NCI-H345 (cell line): ENCODE data around the gene KCTD20.

Experiments
- DNase-seq: peaks from one replicate; lab custom pipeline; 2025; lab: John Stamatoyannopoulos, UW

KCTD20 gene

DNA sequence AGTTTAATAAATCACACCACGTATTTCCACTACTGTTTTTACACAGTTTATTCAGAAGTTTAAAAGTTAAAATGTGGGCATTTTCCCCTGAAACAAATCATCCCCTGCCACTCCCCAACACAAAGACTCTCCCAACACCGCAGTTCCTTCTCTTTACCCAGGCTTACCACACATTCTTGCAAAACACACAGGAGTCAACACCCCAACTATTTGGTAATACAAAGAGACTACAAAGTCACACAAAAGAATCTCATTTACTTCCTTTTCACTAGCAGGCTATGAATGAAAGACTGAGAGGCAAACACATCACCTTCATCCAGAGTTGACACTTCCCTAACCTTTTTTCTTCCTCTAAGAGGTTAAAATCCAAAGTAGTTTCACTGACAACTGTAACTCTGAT lies 51.1 kb downstream of the KCTD20 start:
- no peak for DNase-seq

DNA sequence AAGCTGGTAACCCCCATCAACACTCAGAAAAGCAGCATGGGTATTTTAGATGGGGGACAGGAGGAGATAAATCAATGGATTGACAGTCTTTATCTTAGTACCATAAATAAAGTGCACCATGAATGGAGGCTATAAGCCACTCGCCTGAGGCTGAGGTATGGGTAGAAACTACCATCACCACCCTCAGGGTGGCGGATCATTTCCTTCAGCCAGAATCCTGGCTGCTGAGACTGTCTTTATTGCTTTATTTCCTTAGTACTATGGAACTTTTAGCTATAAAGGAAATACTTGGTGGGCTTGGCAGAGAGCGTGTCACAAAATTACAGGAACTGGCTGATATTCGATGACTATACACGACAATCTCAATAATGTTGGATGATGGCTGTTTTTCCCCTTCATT lies 52.3 kb downstream of the KCTD20 start:
- DNase-seq, result no peak

DNA sequence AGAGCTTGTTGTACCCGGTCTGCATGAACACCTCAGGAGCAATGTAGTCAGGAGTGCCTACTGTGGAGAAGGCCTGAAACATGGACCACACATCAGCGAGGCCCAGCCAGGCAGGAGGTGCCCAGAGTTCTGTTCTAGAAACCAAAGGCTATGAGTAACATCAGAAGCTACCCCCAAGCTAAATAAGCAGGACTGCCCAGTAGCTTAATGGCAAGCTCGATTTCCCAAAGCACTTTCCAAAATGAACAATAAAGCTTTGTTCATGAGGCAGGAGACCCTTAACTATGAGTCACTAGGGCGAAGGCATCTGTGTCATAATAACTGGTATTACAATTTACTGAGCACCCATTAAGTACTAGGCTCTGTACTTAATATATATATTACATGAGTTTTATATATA lies 57.1 kb downstream of the KCTD20 start:
- DNase-seq, result no peak

DNA sequence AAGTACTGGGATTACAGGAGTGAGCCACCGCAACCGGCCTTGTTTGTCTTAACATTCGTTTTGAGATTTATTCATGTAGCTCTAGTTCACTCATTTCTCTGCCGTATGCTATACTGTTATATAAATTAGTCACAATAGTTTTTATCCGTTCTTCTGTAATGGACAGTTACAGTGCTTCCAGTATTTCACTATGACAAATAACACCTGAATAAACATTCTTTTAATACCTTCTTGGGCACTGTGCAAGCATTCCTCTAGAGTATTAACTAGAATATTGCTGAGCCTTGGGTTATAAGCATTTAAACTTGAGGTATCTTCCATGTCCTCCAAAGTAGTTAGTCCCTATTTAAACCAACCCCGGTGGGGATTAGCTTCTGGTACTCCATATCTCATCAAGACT lies 58.9 kb downstream of the KCTD20 start:
- DNase-seq, result no peak

DNA sequence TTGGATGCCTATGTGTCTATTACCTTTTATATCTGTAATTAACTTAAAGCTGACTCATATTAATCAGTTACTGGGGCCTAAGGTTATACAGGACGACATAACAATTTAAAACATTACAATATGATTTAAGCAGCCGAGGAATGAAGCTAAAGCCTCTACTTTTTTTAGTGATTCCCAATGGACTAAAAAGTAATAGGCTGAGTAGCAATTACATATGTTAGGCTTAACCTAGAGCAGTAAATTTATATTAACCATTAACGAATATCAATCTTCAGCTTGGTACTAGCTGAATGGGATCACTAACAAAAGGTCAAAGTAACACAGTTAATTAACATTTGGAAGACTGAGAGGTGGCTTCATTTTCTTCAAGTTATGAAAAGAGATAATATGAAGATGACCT lies 61.4 kb downstream of the KCTD20 start:
- DNase-seq, result no peak

DNA sequence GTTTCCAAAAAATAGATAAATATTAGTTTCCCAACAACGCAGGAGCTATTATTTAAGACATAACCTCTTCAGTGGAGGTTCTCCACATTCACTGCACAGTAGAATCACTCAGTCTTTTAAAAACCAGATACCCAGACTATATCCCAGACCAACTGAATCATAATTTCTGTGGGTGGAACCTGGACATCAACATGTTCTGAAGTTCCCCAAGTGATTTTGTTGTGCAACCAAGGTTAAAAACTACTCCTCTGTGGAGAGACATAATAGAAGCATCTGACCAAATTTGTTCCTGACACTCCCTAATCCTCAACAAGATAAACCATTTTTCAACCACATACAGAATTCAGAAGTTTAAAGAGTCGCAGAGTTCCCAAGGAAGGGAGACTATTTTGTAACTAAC lies 62.2 kb downstream of the KCTD20 start:
- no peak for DNase-seq

DNA sequence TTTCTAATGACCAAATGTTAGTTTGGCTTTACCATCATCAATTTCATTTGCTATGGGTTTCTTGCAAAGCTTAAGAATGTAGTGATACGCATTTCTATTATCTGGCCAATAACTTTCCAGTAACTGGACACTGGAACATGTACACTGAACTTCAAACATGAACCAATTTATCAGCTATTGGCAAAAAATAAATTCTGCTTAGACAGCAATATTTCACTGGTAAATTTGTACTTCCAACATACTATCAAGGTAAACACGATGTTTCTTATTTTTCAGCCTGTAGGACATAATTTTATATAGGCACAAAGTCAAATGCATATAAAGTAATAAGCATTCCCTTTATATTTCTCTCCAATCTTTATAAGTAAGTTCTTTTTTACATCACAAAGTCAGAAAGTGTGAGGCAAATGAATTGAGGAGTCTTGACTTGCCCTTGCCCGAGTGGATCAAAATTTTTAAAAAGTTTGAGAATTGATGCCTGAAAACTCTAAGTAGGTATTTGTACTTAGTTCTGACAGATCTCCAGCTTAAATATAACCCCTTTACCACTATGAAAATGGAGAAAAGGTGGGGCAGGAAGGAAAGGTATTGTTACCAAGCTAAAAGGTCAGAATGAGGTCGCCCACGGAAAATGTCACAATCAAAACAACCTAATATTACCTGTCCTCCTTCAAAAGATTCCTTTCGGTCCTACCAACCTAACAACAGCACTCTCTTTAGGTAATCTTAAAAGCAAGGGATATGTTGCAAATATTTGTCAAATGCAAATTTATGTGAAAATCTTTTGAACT lies 63.1 kb downstream of the KCTD20 start:
- no peak for DNase-seq

DNA sequence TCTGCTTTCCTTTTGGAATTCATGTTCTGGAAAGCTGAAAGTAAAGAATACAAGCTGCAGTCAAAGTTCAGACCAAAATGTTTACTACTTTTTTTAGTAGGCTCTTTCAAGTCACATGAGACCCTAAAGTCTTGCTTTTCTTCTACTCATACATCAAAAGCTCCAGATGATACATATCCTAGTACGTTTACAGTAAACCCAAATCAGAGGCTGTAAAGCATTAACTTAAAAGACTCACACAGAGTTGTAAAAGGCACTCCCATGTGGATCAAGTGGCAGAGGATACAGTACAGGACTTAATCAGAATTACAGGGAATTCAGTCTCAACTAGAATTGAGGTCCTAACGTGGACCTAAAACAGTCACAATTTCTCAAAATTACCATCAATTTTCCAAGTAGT lies 63.8 kb downstream of the KCTD20 start:
- DNase-seq, result no peak

DNA sequence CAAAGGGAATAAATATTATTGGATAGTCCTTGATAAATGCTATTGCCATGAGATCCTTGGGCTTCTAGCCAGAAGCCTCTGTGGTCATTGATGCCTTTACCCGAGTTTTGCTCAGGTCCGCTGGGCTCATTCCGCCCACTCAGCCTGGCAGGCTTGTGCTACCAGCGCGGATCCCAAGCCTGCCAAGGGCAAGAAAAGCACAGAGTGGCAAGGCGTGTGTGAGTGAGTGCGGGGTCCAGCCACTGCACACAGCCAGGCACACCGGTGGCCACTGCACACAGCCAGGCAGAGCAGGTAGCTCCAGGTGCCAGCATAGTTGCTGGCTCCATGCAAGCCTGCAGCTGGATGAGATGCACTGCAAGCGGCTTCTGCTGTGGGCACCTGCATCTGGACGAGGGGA lies 65.7 kb downstream of the KCTD20 start:
- DNase-seq, result no peak

DNA sequence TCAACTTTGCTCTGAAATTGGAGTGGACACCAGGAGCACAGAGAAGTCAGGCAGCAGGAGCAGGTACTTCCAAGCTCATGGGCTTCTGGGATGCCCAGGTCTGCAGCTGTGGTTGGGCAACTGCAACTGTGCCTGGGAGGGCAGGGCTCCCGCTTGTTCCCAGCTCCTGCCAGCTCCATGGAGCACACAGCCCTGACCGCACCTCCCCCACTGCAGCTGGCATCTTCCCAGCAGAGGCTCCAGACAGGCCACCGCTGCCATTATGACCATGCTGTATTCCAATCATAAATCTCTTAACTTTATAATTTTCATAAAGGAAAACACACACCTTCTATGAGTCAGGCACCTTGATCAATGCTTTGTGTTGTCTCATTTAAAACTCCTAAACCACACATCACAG lies 67.6 kb downstream of the KCTD20 start:
- no peak for DNase-seq

DNA sequence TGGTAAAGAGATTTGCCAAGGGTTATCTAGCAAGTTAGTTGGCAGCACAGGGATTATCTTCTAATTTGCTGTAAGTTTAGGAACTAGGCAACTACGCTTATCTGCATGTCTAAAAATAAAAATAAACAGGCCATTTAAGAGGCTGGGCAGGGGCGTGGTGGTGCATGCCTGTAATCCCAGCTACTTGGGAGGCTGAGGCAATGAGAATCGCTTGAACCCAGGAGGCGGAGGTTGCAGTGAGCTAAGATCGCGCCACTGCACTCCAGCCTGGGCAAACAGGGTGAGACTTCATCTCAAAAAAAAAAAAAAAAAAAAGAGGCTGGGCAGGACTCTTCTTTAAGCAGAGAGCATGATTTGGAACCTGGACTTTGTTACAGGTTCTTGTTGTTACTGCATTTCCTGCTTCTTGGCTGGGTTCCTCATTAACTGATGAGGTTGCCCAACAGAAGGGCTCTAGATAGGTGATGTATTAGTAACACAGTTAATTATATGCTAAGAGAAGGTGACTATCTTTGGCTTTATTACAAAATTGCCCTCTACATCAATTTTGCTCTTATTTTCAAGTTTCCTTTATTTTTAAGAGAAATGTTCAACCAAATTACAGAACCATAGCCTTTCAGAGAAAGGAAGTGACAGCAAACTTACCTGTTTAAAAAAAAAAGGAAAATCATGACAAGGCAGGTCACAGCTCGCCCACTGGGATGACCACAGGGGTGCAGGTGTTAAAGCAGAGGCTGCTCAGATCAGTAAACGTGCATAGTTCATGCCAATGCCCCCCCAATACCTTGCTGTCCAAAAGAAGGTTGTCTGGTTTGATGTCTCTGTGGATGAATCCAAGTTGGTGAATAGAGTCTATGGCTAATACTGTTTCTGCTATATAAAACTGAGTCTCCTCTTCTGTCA lies 72.0 kb downstream of the KCTD20 start:
- DNase-seq, result no peak

DNA sequence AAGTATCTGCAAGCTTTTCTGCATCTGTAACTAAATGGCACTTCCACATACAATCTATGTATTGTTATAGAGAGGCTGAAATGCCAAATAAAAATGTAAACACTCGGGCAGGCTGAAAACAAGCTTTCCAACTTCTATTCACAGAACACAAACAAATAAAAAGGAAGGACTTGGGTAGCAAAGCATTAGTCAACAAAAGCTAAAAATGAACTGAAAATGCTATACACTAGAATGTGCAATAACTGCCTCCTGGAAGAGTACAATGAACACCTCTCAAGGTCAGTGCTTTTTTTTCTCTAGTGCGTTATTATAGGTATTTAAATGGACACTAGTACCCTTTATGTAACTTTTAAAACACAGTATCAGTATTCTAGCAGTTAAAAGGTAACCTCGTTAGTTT lies 73.0 kb downstream of the KCTD20 start:
- DNase-seq, result peak; percentile 32

DNA sequence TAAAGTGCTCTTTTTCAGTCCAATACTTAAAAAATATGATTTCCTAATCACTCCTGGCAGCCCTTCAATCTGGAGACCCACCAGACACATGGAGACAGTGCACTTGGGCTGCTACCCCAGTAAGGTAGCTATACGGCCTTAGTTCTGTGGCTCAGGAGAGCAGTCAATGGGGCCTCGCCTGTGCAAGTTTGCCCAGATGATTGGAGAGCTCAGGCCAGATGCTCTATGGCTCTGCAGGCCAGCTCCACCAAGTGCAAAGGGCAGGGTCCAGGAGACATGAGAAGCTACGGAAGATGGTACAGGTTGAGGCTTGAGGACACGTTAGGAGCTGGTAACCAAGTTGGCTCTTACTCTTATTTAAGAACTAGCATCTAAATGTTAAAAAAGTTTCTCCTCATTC lies 73.8 kb downstream of the KCTD20 start:
- DNase-seq, result no peak

DNA sequence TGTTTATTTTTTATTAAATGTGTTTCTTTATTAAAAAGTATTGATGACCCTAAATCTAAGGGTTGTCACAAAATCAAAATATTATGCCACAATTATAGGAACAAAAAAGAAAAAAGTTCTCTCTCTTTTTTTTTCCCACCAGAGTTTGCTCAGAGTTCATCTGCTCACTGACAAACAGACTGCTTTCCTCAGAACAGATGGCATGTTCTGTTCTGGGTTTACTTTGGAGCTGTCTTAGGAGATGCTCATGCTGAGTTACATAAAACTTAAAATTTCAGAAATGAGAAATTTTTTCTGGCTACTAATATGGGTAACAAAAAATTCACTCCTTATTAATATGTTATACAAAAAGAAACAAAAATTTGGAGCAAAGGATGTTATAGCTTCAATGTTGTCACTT lies 74.2 kb downstream of the KCTD20 start:
- DNase-seq, result no peak

DNA sequence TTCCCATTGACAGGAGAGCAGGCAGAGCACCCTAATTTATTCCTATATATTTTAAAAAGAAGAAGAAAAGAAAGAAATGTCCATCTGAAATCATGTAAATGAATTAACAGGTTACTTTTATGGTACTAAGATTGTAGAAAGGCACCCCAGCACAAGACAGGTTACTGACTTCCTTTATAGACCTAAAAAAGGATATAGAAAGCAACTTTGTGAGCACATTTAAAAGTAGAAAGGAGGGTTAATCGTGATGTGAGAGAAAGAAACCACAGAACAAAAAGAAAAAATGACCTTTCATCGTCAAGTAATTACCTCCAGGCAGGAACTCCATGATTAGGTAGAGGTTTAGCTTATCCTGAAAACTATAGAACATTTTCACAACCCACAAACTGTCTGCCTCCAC lies 74.6 kb downstream of the KCTD20 start:
- DNase-seq, result no peak

DNA sequence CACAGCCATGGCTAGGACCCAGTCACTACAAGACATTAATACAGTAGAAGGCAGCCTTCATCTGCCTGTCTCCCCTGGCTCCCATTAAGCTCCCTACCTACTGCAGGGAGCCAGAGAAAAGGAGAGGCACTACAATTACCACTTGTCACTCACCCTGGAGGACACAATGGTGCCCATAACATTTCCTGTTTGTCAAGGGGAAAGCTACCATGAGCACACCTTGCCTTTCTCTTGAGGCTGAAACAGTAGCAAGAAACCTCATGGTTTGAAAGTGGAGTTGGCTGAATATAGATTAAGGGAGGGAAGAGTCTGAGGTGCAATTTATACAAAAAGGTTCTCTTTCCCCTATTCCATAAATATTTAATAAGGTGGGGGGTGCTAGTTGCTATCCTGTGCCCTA lies 76.6 kb downstream of the KCTD20 start:
- DNase-seq, result peak; percentile 62

DNA sequence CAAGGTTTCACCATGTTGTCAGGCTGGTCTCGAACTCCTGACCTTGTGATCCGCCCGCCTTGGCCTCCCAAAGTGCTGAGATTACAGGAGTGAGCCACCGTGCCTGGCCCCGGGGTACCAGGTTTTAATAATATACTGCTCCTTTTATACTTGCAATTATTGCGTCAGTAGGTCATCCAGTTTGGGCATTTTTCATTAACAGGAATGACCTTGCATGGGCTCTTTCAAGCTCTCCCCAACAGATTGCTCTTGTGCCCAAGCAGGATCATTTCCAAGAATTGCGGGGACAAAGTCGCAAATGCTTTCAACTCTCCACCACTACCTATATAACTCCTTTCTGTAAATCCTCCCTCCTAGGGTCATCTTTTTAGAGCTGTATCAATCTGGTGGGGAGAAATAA lies 80.7 kb downstream of the KCTD20 start:
- DNase-seq, result no peak

DNA sequence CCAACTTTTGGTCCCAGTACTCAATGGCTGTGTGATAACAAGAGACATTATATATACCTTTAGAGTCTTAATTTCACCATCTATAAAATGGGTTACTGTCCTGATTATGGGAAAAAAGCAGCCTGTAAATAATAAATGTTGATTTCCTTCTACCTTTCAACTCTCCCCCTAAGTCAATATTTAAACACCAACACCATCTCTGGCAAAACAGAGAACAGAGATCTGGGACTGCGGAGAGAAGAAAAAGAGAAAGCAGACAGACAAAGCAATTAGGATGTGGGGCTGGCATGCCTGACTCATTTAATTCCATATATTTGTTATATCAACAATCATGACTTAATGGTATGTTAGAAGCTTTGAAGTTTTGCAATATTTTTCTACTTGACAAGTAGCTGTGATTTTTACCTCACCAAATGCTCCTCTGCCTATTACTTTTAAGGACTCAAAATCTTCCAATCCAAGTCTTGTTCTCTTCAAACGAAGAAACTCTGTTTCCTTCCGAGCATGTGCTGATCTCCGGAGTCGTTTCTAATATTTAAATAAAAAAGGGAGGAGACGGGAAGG lies 81.2 kb downstream of the KCTD20 start:
- no peak for DNase-seq

DNA sequence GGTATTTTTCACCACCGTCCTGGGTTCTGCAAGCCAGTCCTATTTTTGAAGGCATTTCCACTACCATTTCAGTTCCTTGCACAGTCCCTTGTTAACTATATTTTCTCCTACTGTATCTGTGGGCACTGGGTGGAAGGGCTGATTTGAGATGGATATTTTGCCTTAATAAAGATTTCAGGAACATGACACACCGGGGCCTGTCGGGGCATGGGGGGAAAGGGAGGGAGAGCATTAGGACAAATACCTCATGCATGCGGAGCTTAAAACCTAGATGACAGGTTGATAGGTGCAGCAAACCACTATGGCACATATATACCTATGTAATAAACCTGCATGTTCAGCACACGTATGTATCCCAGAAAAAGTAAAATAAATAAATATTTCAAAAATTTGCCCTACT lies 82.1 kb downstream of the KCTD20 start:
- DNase-seq, result no peak

DNA sequence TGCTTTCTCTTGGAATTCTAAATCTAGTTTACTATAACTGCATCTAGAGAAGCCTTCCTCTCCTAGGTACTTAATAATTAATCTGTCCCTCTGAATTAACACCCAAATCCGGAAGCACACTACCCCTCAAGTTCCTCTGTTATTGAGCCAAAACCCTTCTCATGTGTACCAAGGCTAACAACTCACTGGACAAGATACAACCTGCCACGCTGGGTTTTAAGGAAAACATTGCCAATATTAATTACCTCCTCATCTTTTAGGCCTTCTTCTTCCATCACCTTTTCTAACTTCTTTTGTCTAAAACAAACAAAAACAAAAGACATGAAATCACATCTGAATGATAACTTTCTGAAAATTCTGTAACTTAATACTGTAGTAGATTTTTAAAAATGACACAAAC lies 82.5 kb downstream of the KCTD20 start:
- no peak for DNase-seq

DNA sequence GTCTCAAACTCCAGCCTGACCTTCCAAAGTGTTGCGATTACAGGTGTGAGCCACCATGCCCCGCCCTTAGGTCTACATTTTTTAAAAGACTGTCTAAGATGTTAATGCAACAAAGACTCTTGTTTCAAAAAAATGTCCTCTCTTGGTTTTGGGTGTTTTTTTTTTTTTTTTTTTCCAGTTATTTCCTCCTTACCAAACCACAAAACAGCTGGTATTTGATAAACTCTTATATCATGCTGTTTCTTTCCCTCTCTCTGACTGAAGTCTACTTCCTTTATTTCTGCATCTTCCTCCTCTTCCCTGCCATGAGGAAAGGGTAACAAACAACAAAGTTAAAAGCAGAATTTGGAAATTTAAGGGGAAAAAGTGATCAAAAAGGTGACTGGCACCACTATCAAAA lies 83.3 kb downstream of the KCTD20 start:
- no peak for DNase-seq

DNA sequence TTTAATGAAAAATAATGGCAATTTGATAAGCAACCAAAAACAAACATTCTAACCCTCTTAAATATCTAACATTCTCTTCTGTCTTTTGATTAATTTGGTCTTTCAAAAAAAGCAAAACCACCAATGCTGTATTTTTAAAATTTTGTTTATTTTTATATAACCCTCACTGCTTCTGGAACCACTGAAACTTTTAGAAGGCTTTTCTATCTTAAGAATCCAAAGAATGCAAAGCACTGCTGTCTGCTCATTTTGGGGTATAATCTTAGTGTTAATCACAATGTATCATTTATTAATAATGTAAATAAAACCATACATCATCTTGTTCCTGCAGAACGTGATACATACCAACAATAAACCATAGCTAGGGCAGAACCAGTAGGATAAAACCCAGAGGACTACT lies 90.5 kb downstream of the KCTD20 start:
- no peak for DNase-seq

DNA sequence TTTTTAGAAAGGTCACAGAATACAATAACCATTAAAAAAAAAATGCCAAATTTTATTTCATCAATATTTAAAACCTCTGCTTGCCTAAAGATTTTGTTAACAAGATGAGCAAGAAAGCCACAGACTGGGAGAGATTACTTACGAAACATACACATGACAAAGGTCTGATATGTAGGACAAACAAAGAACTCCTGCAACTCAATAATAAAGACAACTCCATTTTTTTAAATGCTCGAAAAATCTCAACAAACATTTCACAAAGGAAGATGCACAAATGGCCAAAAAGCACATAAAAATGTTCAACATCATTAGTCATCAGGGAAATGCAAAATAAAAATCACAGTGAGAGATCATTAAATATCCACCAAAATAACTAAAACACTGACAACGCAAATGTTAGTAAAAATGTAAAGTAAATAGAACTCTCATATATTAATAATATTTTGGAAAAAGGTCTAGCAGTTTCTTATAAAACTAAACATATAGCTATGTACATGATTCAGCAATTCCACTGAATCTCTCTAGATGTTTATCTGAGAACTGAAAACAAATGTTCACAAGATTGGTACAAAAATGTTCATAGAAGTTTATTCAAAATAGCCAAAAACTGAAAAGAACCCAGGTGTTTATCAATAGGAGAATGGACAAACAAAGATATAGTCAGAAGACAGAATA lies 94.2 kb downstream of the KCTD20 start:
- no peak for DNase-seq
